Muscle of leg (tissue), 16 donors: ENCODE results near the gene DUSP7. TPM values are rescaled to one million over a fixed set of nuclear protein-coding genes. Genes with fewer than 3 reads are reported as not detected.
A peak's percentile ranks its signal among the peaks of the same experiment; 100 is the strongest.

Experiments used
- DNase-seq: peaks from one replicate; pipeline ENCODE4 v3.0.0; 2013
- H3K27ac ChIP-seq: one replicate; pipeline ENCODE4 v1.5.1; 2013; ENCODE audit warnings: mild to moderate bottlenecking, low read length, control low read depth
- H3K27me3 ChIP-seq: one replicate; pipeline ENCODE4 v1.6.1; 2013; ENCODE audit warnings: low read length; ENCODE audit not compliant: control insufficient read depth, insufficient read depth
- H3K36me3 ChIP-seq: one replicate; pipeline ENCODE4 v1.6.1; 2013; ENCODE audit warnings: low read length; ENCODE audit not compliant: control insufficient read depth, insufficient read depth
- H3K4me1 ChIP-seq: one replicate; pipeline ENCODE4 v1.6.1; 2013; ENCODE audit warnings: low read length; ENCODE audit not compliant: control insufficient read depth, insufficient read depth
- H3K4me3 ChIP-seq: one replicate; pipeline ENCODE4 v1.5.1; 2013; ENCODE audit warnings: low read length, control low read depth
- H3K9me3 ChIP-seq: replicated peaks from 2 replicates; pipeline ENCODE4 v1.6.1; 2013; ENCODE audit warnings: low read depth, low read length; ENCODE audit not compliant: control insufficient read depth
- WGBS: methylation state at CpG from one replicate; pipeline ENCODE4 v1.1.5; 2013; ENCODE audit warnings: missing lambda C conversion rate; ENCODE audit not compliant: insufficient coverage; 5-methylcytosine and 5-hydroxymethylcytosine counted together
- long read RNA-seq, 11 donors: transcript quantifications; one replicate each; lab custom pipeline, GENCODE V29; 2026
- polyA plus RNA-seq, 8 donors: library from polyadenylated mRNA; unstranded; fragments of 120-200 nt; gene quantifications; one replicate each; pipeline versions ENCODE4 v1.2.1 to v1.2.3, GENCODE V29; 2013; ENCODE audit warnings: inconsistent platforms in 1 of 8, low replicate concordance in 1 of 8; ENCODE audit not compliant: insufficient read length in 8 of 8, insufficient read depth in 1 of 8
- total RNA-seq: library from RNA; stranded (reverse); fragments of 120-200 nt; gene quantifications from one replicate; pipeline ENCODE4 v1.2.4, GENCODE V29; 2013

The DUSP7 gene, protein sequence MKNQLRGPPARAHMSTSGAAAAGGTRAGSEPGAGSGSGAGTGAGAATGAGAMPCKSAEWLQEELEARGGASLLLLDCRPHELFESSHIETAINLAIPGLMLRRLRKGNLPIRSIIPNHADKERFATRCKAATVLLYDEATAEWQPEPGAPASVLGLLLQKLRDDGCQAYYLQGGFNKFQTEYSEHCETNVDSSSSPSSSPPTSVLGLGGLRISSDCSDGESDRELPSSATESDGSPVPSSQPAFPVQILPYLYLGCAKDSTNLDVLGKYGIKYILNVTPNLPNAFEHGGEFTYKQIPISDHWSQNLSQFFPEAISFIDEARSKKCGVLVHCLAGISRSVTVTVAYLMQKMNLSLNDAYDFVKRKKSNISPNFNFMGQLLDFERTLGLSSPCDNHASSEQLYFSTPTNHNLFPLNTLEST
- total RNA-seq (14.0 TPM), polyA plus RNA-seq (10 to 100 TPM; 19.2 to 32.5 (median 26.5) TPM)
- long read RNA-seq, donor 1 = 0 reads
- long read RNA-seq, donor 2, partial matches to known transcripts = 0 of 2 reads
- long read RNA-seq, donor 2, other reads (novel, unspliced or antisense) = 0 of 2 reads
- long read RNA-seq, donor 3, partial matches to known transcripts = 0 of 2 reads
- long read RNA-seq, donor 3, other reads (novel, unspliced or antisense) = 0 of 2 reads
- long read RNA-seq, donor 4, partial matches to known transcripts = 0 of 7 reads
- long read RNA-seq, donor 4, other reads (novel, unspliced or antisense) = 0 of 7 reads
- long read RNA-seq, donor 5, transcript DUSP7-202 (3 exons, 3,340 nt) = major isoform, 7 of 16 reads
- long read RNA-seq, donor 5, partial matches to known transcripts = 5 of 16 reads
- long read RNA-seq, donor 5, other reads (novel, unspliced or antisense) = 0 of 16 reads
- long read RNA-seq, donor 6, partial matches to known transcripts = 0 of 8 reads
- long read RNA-seq, donor 6, other reads (novel, unspliced or antisense) = 0 of 8 reads
- long read RNA-seq, donor 7, transcript DUSP7-202 (3 exons, 3,340 nt) = major isoform, 5 of 8 reads
- long read RNA-seq, donor 7, partial matches to known transcripts = 0 of 8 reads
- long read RNA-seq, donor 7, other reads (novel, unspliced or antisense) = 0 of 8 reads
- long read RNA-seq, donor 8, partial matches to known transcripts = 5 of 9 reads
- long read RNA-seq, donor 8, other reads (novel, unspliced or antisense) = 0 of 9 reads
- long read RNA-seq, donor 9, partial matches to known transcripts = 0 of 6 reads
- long read RNA-seq, donor 9, other reads (novel, unspliced or antisense) = 0 of 6 reads
- long read RNA-seq, donor 10, transcript DUSP7-201 (2 exons, 3,059 nt) = minor isoform, 5 of 12 reads
- long read RNA-seq, donor 10, transcript DUSP7-202 (3 exons, 3,340 nt) = major isoform, 7 of 12 reads
- long read RNA-seq, donor 10, partial matches to known transcripts = 0 of 12 reads
- long read RNA-seq, donor 10, other reads (novel, unspliced or antisense) = 0 of 12 reads
- long read RNA-seq, donor 11, partial matches to known transcripts = 0 of 5 reads
- long read RNA-seq, donor 11, other reads (novel, unspliced or antisense) = 0 of 5 reads

GRCh38 chr3:52056521-52056967 lies at the start of gene DUSP7:
TSS of gene DUSP7 (minus strand) at chr3:52056571. CDS start at chr3:52056366, 205 bp downstream.
- WGBS = under 1% methylated on average over 40 of the region's 51 CpGs
- peaks cover 52% of the 10 kb centered on the region for H3K4me1 ChIP-seq

DNA sequence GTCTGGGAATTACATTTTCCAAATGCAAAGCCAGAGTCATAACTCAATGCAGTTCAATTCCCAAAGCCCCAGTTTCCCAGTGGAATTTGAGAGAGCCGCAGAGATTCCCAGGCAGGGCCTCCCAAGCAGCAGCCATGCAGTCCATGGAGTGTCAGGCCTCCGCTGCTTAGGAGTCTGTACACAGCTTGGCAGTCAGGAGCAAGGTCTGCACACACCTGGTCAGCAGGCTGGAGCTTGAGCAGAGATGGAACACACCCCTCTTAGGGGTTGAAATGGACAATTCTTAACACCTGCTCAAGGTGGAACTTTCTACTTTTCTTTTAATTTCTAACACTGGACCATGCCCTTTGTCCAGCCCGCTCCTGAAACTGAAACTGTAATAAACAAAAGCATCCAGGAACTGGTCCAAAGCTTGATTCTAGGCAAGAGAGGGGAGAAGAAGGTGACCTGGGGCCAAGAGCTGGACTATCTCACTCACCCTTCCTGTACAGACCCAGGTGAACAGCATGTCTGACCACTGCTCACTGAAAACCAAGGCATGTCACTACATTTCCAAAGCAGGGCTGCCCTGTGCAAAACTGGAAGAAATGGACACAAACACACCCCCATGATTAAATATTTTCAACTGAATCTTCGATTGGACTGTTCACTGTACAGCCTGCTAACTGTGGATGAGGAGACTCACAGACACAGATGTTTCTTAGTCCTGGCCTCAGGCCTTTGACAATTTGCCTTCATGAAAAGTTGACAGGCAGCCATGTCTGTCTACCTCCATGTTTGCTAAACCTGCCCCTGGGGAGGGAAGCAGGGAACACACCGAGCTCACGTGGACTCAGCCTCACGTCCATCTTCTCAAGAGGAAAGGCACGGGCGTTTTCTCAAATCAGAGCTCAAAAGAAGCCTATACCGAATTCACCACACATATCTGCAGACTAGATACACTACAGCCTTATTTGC lies 48.6 kb upstream of the DUSP7 start:
- Histone ChIP-seq H3K4me1 (peaks cover 30% of the 10 kb centered on the region), H3K4me3 (no peak overlapping the region), H3K36me3 (no peaks in the 10 kb centered on the region), H3K9me3 (peaks cover 6% of the 10 kb centered on the region), H3K27me3 (no peaks in the 10 kb centered on the region), H3K27ac (peak overlapping the region; percentile 76)
- peak; percentile 77 for DNase-seq
- 28% methylated on average over 8 of the region's 10 CpGs for WGBS

More at GRCh38 chr3:52056521-52056967, at the start of gene DUSP7:
- Histone ChIP-seq H3K4me3 (peak within 1 kb of the TSS; percentile 89), H3K36me3 (peaks cover 32% of the 10 kb centered on the region), H3K27me3 (no peaks in the 10 kb centered on the region), H3K9me3 (no peaks in the 10 kb centered on the region), H3K27ac (peak within 1 kb of the TSS; percentile 93)
- peak; percentile 92 for DNase-seq

- no peaks in the 10 kb centered on the region for H3K36me3 ChIP-seq
- 100% methylated on average over 2 of the region's 4 CpGs for WGBS
These were observed 46.6 kb upstream of the DUSP7 start for GRCh38 chr3:52102934-52103333.

DNA sequence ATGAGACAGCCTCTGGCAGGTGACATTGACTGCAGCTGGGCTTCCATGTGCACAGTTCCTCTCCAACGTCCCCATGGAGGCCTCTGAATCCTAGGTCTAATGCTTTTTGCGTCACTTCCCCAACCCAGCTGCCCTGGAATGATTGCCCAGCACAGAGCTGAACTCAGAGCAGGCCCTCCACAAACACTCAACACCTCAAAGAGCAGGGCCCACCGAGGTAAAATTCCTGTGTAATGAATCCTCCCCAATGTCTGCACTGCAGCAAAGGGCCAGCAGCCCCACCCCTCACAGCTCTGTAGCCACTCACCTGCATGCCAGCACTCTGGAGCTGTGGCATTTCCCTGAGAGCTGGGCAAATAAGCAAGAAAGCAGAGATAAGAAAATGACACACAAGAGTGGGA lies 42.6 kb upstream of the DUSP7 start:
- 25% methylated on average over 2 of the region's 3 CpGs for WGBS
- peak; percentile 92 for DNase-seq
- no peaks in the 10 kb centered on the region for H3K27me3 ChIP-seq
- H3K27ac ChIP-seq = peak overlapping the region; percentile 73
- H3K4me3 ChIP-seq = no peak overlapping the region
- H3K36me3 ChIP-seq = peaks cover 13% of the 10 kb centered on the region
- peaks cover 6% of the 10 kb centered on the region for H3K9me3 ChIP-seq
- peaks cover 23% of the 10 kb centered on the region for H3K4me1 ChIP-seq

More at GRCh38 chr3:52102934-52103333, 46.6 kb upstream of the DUSP7 start:
- Histone ChIP-seq H3K4me1 (peaks cover 25% of the 10 kb centered on the region), H3K27me3 (no peaks in the 10 kb centered on the region), H3K9me3 (peaks cover 6% of the 10 kb centered on the region), H3K4me3 (no peak overlapping the region), H3K27ac (no peak overlapping the region)
- DNase-seq = no peak

DNA sequence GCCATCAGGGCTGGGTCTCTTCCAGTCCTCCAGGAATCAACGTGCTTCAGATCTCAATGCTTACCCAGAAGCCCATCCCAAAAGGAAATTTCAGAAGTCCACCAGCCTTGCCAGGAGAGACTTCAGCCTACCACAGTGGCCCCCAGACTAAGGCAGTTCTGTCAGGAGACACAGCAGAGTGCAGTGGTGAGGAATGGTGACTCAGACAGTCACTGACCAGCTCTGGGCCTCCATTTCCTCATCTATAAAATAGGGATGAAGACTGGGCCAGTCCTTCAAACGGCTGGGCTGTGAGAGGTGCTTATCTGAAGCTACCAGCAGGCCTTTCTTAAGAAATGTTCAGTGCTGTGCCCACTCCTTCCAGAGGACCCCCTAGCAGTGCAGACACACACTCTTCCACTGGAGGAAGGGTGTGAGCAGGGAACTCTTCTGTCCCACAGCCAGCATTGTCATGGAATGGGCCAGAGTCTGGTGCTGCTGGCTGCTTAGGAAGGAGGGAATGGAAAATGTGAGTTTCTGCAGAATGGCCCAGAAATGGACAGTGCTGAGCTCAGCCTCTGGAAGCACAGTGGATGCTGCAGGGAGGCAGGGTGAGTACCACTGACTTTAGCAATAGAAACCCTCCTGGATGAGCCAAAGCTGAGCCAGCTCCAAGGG lies 41.6 kb upstream of the DUSP7 start:
- Histone ChIP-seq H3K9me3 (peaks cover 6% of the 10 kb centered on the region), H3K4me1 (peaks cover 33% of the 10 kb centered on the region), H3K36me3 (peaks cover 13% of the 10 kb centered on the region), H3K27me3 (no peaks in the 10 kb centered on the region), H3K4me3 (no peak overlapping the region), H3K27ac (peak overlapping the region; percentile 77)
- DNase-seq = peak; percentile 90
- 20% methylated on average over 1 of the region's 2 CpGs for WGBS

DNA sequence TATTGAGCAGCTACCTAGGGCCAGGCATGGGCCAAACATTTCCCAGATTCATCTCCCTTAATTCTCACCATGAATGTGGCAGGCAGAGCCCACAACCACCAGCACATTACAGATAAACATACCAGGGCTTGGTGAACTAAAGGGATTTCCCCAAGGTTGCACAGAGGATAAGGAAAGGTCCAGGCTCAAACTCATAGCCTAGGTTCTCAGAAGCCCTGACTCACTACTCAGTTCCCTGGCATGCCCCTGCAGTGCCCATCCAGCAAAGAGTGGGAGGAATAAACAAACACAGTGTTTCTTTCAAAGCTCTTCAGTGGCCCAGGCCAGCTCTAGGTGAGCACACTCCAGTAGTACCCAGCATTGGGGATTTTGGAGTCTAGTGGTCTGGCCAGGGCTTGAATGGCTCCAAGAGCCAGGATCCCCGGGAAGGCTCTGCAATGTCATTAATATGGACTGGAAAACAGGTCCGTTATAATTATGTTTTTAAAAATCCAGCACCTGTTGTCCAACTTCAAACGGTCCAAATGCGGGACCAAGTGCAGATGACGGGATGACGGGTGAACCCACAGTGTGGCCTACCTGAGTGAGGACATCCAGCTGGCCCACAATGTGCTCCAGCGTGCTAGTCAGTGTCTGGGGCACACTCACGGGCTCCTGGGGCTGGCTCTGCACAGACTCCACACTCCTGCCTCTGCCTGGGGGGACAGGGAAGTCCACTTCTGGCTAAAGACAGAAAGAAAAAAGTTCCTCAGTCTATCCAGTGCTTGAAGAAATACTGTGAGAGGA lies 39.8 kb upstream of the DUSP7 start:
- 87% methylated on average over 6 of the region's 8 CpGs for WGBS

GRCh38 chr3:52094571-52095485 lies 38.5 kb upstream of the DUSP7 start:
- H3K4me3 ChIP-seq = no peak overlapping the region
- no peaks in the 10 kb centered on the region for H3K9me3 ChIP-seq
- H3K36me3 ChIP-seq = peaks cover 13% of the 10 kb centered on the region
- DNase-seq = no peak
- no peak overlapping the region for H3K27ac ChIP-seq
- WGBS = 84% methylated on average over 4 of the region's 11 CpGs
- peaks cover 64% of the 10 kb centered on the region for H3K4me1 ChIP-seq
- H3K27me3 ChIP-seq = no peaks in the 10 kb centered on the region

More for the DNA sequence above, 39.8 kb upstream of the DUSP7 start:
- Histone ChIP-seq H3K9me3 (peaks cover 6% of the 10 kb centered on the region), H3K4me3 (no peak overlapping the region), H3K36me3 (peaks cover 13% of the 10 kb centered on the region), H3K27me3 (no peaks in the 10 kb centered on the region), H3K27ac (no peak overlapping the region), H3K4me1 (peaks cover 51% of the 10 kb centered on the region)
- DNase-seq = no peak
